T-helper 2 cell (primary cell): ENCODE results near the gene EML6.
"Not testable (repeated sequence)": the region's sequence is repeated elsewhere in the genome, so short reads cannot be mapped to it uniquely, and the experiment has no call there.

ENCODE experiments used
- DNase-seq, 5 experiments: peaks; one replicate each; pipeline versions ENCODE4 v3.0.0 to v3.0.0-alpha.2; 2012 to 2022
- total RNA-seq, 2 donors: gene quantifications; one replicate each; lab custom pipeline; 2026; lab: John Stamatoyannopoulos, UW

The EML6 gene
- total RNA-seq = 3.2 to 6.5 reads per million in 2 donors

DNA sequence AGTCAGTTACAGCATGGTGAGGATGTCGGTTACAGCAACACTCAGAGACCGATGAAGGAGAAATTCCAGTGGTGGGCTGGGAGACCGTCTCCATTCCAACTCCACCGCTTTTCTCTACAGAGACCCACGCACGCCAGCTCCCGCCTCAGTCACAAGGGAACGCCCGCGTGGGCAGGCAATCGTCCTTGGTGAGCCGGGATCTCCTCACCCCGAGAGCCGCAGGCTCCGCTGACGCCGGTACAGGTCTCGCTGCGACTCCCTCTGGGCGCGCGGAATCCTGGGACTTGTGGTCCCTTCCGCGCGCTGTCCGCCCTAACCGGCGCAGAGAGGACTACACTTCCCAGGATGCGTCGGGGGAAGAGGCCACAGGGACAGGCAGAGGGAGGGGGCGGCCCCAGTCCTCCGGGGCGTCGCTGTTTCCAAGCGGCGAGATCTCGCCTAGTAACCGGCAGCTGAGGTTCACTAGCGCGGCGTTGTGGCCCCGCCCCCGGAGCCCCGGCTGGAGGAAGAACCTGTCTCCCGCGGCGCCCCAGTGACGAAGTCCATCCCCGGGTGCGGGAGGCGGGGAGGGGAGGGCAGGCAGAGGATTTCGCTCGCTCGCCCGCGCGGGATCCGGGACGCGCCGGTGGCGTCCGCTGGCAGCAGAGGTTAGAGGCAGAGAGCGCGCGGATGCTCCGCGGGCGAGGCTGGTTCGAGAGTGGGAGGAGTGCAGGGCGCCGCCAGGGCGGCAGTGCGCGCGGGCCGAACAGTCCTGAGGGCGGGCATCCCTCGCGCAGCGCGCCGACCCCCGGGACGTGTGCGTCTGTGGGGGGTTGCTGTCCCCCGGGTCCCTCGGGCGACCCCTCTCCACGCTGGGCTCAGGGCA, at the start of gene EML6:
Gene EML6 (plus strand): TSS at position 532 of the 865 bp plus-strand sequence. CDS start 1,400 bp downstream, outside the sequence.
- DNase-seq = peak; percentile 96 to 100 (median 99)

- no peak for DNase-seq
Observed at GRCh38 chr2:54675281-54675680, 48.2 kb upstream of the EML6 start.

- no peak for DNase-seq
Observed at GRCh38 chr2:54675738-54676137, 47.7 kb upstream of the EML6 start.

DNA sequence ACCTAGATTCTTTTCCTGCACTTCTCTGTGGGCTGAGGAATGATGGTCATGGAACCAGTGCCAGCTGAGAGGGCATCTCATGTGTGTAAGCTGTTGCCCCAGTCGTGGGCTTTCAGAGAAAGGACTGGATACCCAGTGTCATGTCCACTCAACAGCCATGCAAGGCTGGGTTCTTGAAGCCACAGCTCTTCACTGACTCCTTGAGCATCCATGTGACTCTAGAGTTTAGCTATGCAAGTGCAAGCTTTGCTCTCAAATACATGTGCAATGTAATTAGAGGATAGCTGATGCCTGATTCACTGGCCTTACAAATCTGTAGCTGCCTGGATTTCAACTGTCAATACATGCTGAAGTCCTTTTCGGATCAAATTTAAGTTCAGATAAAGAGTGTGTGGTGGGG, 46.8 kb upstream of the EML6 start:
- no peak for DNase-seq

- no peak for DNase-seq
Observed at GRCh38 chr2:54677476-54678265, 45.8 kb upstream of the EML6 start.

- no peak for DNase-seq
Observed at GRCh38 chr2:54678719-54679118, 44.7 kb upstream of the EML6 start.

GRCh38 chr2:54680397-54681041, 42.9 kb upstream of the EML6 start:
- peak in 1 of 5 experiments; percentile 92 for DNase-seq

GRCh38 chr2:54681416-54681815, 42.0 kb upstream of the EML6 start:
- no peak for DNase-seq

DNA sequence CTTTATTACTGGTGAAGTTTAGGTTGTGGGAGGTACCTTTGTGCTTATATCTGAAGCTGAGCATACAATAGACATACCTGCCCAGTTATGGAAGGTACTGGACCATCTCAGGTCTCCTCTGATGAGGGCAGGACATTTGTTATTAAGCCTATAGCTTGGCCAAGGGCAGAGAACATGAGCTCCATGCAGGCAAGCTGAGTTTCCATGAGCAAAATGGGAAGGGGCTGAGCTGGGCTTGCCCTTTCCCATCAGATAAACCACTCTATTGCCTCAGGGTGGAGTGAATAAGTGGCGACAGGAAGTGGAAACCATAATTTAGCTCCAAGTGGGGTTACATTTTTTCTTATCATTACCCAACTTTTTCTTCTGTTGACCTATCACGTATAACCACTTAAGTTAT, 39.9 kb upstream of the EML6 start:
- no peak for DNase-seq

- no peak for DNase-seq
Observed at GRCh38 chr2:54685263-54685775, 38.1 kb upstream of the EML6 start.

DNA sequence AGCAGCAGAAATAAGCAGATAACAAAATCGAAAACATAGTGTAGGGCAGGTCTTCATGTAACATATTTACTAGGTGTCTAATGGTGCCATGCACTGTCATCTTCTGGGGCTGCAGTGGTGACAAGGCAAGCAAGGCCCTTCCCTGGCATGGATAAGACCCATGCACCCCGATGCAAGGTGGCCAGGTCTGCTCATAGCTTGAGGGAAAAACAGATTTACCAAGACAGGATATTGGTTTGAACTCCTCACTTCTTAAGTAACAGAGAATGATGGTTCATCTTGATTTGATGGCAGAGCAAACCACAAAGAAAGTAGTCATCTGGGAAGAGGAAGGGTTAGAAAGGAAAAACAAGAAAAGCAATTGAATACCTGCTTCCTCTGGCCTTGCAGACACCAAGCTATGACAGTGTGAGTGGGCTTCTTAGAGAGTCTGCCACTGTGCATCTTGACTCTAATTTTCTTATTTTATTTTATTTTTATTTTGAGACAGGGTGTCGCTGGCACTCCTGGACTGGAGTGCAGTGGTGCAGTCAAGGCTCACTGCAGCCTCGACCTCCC, 35.8 kb upstream of the EML6 start:
- peak in 1 of 5 experiments; percentile 67 for DNase-seq

- DNase-seq = no peak
Observed at GRCh38 chr2:54691445-54692135, 31.9 kb upstream of the EML6 start.

- no peak for DNase-seq
Observed at GRCh38 chr2:54692556-54692955, 30.9 kb upstream of the EML6 start.

- no peak for DNase-seq
Observed at GRCh38 chr2:54695378-54695777, 28.1 kb upstream of the EML6 start.

GRCh38 chr2:54697934-54698333, 25.5 kb upstream of the EML6 start:
- no peak for DNase-seq

DNA sequence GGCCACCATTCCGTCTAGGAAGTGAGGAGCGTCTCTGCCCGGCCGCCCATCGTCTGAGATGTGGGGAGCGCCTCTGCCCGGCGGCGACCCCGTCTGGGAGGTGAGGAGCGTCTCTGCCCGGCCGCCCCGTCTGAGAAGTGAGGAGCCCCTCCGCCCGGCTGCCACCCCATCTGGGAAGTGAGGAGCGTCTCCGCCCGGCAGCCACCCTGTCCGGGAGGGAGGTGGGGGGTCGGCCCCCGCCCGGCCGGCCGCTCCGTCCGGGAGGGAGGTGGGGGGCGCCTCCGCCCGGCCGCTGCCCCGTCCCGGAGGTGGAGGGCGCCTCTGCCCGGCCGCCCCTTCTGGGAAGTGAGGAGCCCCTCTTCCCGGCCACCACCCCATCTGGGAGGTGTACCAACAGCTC, 24.5 kb upstream of the EML6 start:
- DNase-seq = not testable (repeated sequence)

DNA sequence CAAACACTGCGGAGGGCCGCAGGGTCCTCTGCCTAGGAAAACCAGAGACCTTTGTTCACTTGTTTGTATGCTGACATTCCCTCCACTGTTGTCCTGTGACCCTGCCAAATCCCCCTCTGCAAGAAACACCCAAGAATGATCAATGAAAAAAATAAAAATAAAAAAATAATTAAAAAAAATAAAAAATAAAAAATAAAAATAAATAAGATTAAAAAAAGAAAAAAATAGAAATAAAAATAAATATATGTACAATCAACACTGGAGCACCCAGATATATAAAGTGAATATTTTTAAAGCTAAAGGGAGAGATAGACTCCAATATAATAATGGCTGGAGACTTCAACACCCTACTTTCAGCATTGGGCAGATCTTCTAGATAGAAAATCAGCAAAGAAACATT, 23.8 kb upstream of the EML6 start:
- DNase-seq = no peak

GRCh38 chr2:54701029-54701428, 22.4 kb upstream of the EML6 start:
- DNase-seq = no peak

DNA sequence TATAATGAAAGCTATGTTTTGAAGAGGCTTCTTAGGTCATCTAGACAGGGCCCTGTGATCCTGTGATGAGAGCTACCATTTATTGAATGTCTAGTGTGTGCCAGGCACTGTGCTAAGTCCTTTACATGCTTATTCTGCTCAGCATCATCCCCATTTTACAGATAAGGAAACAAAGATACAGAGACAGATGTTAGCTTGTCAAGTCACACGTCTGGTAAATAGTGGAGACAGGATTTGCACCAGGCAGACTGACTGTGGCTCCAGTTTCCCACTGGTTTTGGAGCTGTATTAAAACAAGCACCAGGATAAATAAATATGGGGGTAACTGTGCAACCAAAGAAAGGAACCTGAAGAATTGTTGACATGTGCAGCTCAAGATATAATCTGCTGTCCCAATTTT, 19.2 kb upstream of the EML6 start:
- no peak for DNase-seq

- DNase-seq = peak in 2 of 5 experiments; percentile 27 to 80
Observed at GRCh38 chr2:54704688-54705605, 18.5 kb upstream of the EML6 start.

- DNase-seq = no peak
Observed at GRCh38 chr2:54706622-54707021, 16.8 kb upstream of the EML6 start.
